Neuronal stem cell (in vitro differentiated cells): ENCODE results near the gene TMEM107.

Experiments used
- DNase-seq: peaks from one replicate; pipeline ENCODE4 v3.0.0-alpha.2; 2013; ENCODE audit warnings: low spot score
- H2AFZ ChIP-seq: one replicate; pipeline ENCODE4 v1.6.1; 2013; ENCODE audit warnings: mild to moderate bottlenecking, low read length, inconsistent platforms
- H2AK5ac ChIP-seq: 2 replicates; pipeline ENCODE4 v1.6.1; 2013; ENCODE audit warnings: low read depth, mild to moderate bottlenecking, inconsistent platforms, low read length, moderate library complexity, mixed read lengths
- H2BK120ac ChIP-seq: 2 replicates; pipeline ENCODE4 v1.6.1; 2013; ENCODE audit warnings: low read depth, mild to moderate bottlenecking, inconsistent platforms, low read length, moderate library complexity, mixed read lengths
- H2BK12ac ChIP-seq: one replicate; pipeline ENCODE4 v1.6.1; 2013; ENCODE audit warnings: low read length, inconsistent platforms
- H2BK15ac ChIP-seq: 2 replicates; pipeline ENCODE4 v1.6.1; 2013; ENCODE audit warnings: mild to moderate bottlenecking, low read length, inconsistent platforms, mixed read lengths
- H2BK5ac ChIP-seq: one replicate; pipeline ENCODE4 v1.6.1; 2013; ENCODE audit warnings: inconsistent platforms, mild to moderate bottlenecking, low read length, moderate library complexity
- H3K14ac ChIP-seq: one replicate; pipeline ENCODE4 v1.6.1; 2013; ENCODE audit warnings: low read length, inconsistent platforms
- H3K18ac ChIP-seq: 2 replicates; pipeline ENCODE4 v1.6.1; 2013; ENCODE audit warnings: low read length, inconsistent platforms
- H3K23ac ChIP-seq: 2 replicates; pipeline ENCODE4 v1.6.1; 2013; ENCODE audit warnings: low read depth, mild to moderate bottlenecking, mixed read lengths, low read length, inconsistent platforms; ENCODE audit not compliant: poor library complexity
- H3K27ac ChIP-seq: replicated peaks from 3 replicates; pipeline ENCODE4 v1.5.1; 2013; ENCODE audit warnings: low read length, inconsistent platforms
- H3K27me3 ChIP-seq, 3 experiments: 2 replicates each; pipeline ENCODE4 v1.6.1; 2013; ENCODE audit warnings: low read length in 3 of 3, mild to moderate bottlenecking in 2 of 3, inconsistent platforms in 1 of 3, low read depth in 1 of 3, mixed read lengths in 1 of 3, moderate library complexity in 1 of 3; ENCODE audit not compliant: control insufficient read depth in 3 of 3, insufficient read depth in 3 of 3
- H3K36me3 ChIP-seq, 2 donors: replicated peaks in 1 of 2; 2 replicates each; pipeline ENCODE4 v1.6.1; 2013; ENCODE audit warnings: low read length in 2 of 2; ENCODE audit not compliant: control insufficient read depth in 2 of 2, insufficient read depth in 2 of 2
- H3K4ac ChIP-seq: 2 replicates; pipeline ENCODE4 v1.6.1; 2013; ENCODE audit warnings: inconsistent platforms, mild to moderate bottlenecking, low read length, moderate library complexity
- H3K4me1 ChIP-seq, 2 donors: 1 replicate in 1 of 2; 2 replicates in 1 of 2; pipeline ENCODE4 v1.6.1; 2013; ENCODE audit warnings: low read length in 2 of 2, low read depth in 1 of 2; ENCODE audit not compliant: control insufficient read depth in 2 of 2, insufficient read depth in 1 of 2
- H3K4me2 ChIP-seq: one replicate; pipeline ENCODE4 v1.6.1; 2013; ENCODE audit warnings: mild to moderate bottlenecking, low read length, inconsistent platforms; ENCODE audit not compliant: insufficient read depth, poor library complexity, severe bottlenecking
- H3K4me3 ChIP-seq, 2 donors: 2 replicates each; pipeline ENCODE4 v1.5.1; 2013; ENCODE audit warnings: low read length in 2 of 2, mild to moderate bottlenecking in 2 of 2, inconsistent platforms in 1 of 2, moderate library complexity in 1 of 2
- H3K79me1 ChIP-seq: one replicate; pipeline ENCODE4 v1.6.1; 2013; ENCODE audit warnings: low read depth, mild to moderate bottlenecking, inconsistent platforms, low read length, moderate library complexity
- H3K9ac ChIP-seq: one replicate; pipeline ENCODE4 v1.6.1; 2013; ENCODE audit warnings: mild to moderate bottlenecking, low read depth, low read length, inconsistent platforms; ENCODE audit not compliant: poor library complexity
- H3K9me3 ChIP-seq, 2 donors: replicated peaks in 1 of 2; 2 replicates each; pipeline versions ENCODE3 to v1.6.1; 2013; ENCODE audit warnings: low read length in 2 of 2, mild to moderate bottlenecking in 2 of 2, inconsistent platforms in 1 of 2, low read depth in 1 of 2, mixed read lengths in 1 of 2, moderate library complexity in 1 of 2; ENCODE audit not compliant: control insufficient read depth in 2 of 2, insufficient read depth in 1 of 2
- H4K8ac ChIP-seq: one replicate; pipeline ENCODE4 v1.6.1; 2013; ENCODE audit warnings: low read depth, mild to moderate bottlenecking, inconsistent platforms, low read length, moderate library complexity
- H4K91ac ChIP-seq: one replicate; pipeline ENCODE4 v1.6.1; 2013; ENCODE audit warnings: low read length, low read depth, mild to moderate bottlenecking, inconsistent platforms; ENCODE audit not compliant: poor library complexity
- WGBS, 2 donors: extraction: QIAGEN DNeasy Blood & Tissue Kit; methylation state at CpG; one replicate each; pipeline ENCODE4 v1.1.7; 2013; ENCODE audit warnings: missing lambda C conversion rate in 2 of 2, mixed read lengths in 1 of 2; ENCODE audit not compliant: insufficient read length in 2 of 2, insufficient replicate concordance in 1 of 2; ENCODE audit errors: extremely low coverage in 2 of 2; 5-methylcytosine and 5-hydroxymethylcytosine counted together

The TMEM107 gene

DNA sequence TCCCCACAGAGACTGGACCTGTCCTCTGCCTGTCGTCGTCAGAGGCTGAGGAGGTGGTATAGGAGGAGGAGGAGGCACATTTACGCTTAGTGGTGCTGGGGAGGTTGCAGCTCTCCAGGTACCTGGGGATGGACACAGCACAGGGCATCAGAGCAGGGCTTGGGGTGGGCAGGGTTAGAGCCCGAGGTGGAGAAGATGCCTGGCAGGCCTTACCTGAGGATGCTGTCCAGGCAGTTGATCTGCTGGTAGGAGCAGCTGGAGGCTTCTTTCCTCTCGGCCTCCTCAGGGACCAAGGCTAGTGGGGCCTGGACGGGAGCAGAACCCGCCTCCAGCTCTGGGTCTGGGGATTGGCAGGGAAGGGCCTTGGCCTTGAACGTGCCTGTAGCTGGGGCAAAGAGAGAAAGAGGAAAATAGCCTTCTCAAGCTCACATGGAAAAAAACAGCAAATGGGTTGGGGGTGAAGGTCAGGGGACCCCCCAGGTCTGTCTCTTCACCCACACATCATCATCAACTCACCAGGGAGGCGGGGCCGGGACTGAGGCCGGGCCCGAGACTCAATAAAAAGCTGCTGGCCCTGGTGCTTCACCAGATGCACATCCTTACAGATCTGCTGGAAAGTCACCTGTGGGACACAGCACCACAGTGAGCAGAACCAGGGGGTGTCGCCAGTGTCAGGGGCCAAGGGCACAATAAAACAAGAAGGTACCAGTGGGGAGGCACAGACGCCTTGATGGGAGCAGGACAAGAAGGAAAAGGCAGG is 29.6 kb downstream of the TMEM107 start:
- no peak overlapping the region for H4K8ac ChIP-seq
- H3K27me3 ChIP-seq: no peaks in the 10 kb centered on the region
- H4K91ac ChIP-seq: no peak overlapping the region
- no peak overlapping the region for H2BK120ac ChIP-seq
- H2AFZ ChIP-seq: no peak overlapping the region
- no peak overlapping the region for H3K4ac ChIP-seq
- H3K23ac ChIP-seq: peak overlapping the region; percentile 25
- peaks cover 12% of the 10 kb centered on the region for H3K79me1 ChIP-seq
- no CpG with 5 or more reads among the region's 14 CpGs for WGBS, 2 donors
- H3K36me3 ChIP-seq: peaks cover 65 to 81% of the 10 kb centered on the region in 2 donors
- no peak overlapping the region for H3K4me3 ChIP-seq
- no peak overlapping the region for H2BK5ac ChIP-seq
- no peak overlapping the region for H3K9ac ChIP-seq
- no peak overlapping the region for H3K18ac ChIP-seq
- no peak overlapping the region for H2BK12ac ChIP-seq
- peaks cover 4% of the 10 kb centered on the region in 2 donors for H3K4me1 ChIP-seq
- H3K4me2 ChIP-seq: no peak overlapping the region
- H2AK5ac ChIP-seq: no peak overlapping the region
- no peak overlapping the region for H3K14ac ChIP-seq
- H3K9me3 ChIP-seq: no peaks in the 10 kb centered on the region
- H3K27ac ChIP-seq: no peak overlapping the region
- H2BK15ac ChIP-seq: no peak overlapping the region
- DNase-seq: no peak

DNA sequence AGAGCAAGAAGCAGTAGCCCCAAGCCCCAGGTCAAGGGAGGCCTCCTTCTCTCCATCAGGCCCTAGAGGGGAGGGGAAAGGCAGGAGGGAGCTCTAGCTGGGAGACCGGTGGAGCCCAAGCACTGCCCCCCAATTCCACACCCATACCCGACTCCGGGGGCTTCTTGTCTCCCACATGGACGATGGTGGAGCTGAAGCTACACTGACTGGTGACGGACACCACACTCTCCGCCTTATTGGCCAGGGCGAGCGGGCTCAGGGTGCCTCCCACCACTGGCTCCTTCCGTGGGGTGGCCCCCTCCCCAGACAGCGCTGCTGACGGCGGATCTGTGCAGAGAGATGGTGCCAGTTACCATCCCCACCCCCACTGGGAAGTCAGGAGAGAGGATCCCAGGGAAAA is 30.4 kb downstream of the TMEM107 start:
- no CpG with 5 or more reads among the region's 12 CpGs for WGBS, 2 donors

DNA sequence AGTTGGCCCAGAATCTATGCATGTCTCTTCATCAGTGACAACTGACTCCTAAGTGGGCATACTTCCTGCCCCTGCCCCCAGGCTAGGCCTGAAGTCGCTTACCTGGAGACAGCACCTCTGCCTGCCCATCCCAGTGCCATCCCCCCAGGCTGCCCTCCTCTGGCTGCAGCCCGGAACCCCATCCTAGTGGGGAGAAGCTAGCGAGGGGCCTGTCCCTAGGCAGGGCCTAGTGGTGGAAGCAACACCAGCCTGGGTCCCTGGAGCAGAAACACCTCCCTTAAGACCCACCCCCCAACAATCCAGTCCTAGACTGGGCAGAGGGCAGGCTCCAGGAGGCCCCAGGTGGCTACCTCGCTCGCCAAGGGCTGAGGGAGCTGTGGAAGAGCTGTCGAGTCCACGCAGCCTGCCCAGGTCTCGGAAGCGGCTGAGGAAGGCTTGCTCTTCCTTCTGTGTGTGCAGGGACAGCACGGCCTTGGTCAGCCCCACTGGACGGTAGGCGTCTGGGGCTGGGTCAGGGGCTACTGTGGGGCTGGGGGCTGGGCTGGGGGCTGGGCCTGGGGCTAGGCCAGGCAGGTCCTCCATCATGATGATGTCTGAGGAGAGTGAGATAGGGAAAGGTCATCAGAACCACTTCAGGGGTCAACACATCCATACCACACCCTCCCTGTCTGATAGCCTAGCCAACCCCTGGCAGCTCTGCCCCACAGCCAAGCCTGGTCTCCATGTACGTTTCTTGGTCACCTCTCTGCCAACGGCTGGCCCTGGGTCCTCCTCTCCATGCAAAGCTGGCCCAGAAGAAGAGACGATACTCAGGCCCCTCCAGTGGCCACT is 31.6 kb downstream of the TMEM107 start:
- no peak overlapping the region for H3K23ac ChIP-seq
- no peak overlapping the region for H3K14ac ChIP-seq
- no CpG with 5 or more reads among the region's 15 CpGs for WGBS, 2 donors
- H3K27ac ChIP-seq: no peak overlapping the region
- H3K9ac ChIP-seq: no peak overlapping the region
- no peak overlapping the region for H2BK12ac ChIP-seq
- H3K4ac ChIP-seq: no peak overlapping the region
- no peaks in the 10 kb centered on the region for H3K27me3 ChIP-seq
- no peak overlapping the region for H2AFZ ChIP-seq
- no peaks in the 10 kb centered on the region for H3K9me3 ChIP-seq
- H2AK5ac ChIP-seq: no peak overlapping the region
- H2BK15ac ChIP-seq: no peak overlapping the region
- no peak overlapping the region for H4K8ac ChIP-seq
- no peak overlapping the region for H3K4me2 ChIP-seq
- H3K79me1 ChIP-seq: peaks cover 6% of the 10 kb centered on the region
- peaks cover 0 to 2% of the 10 kb centered on the region in 2 donors for H3K4me1 ChIP-seq
- H2BK120ac ChIP-seq: no peak overlapping the region
- H2BK5ac ChIP-seq: peak overlapping the region; percentile 24
- H3K36me3 ChIP-seq: peaks cover 73 to 91% of the 10 kb centered on the region in 2 donors
- no peak for DNase-seq
- no peak overlapping the region for H3K18ac ChIP-seq
- no peak overlapping the region for H4K91ac ChIP-seq
- no peak overlapping the region for H3K4me3 ChIP-seq

More for the DNA sequence above, 30.4 kb downstream of the TMEM107 start:
- Histone ChIP-seq H2BK5ac (no peak overlapping the region), H3K23ac (no peak overlapping the region), H3K79me1 (peaks cover 11% of the 10 kb centered on the region), H2BK15ac (no peak overlapping the region), H3K14ac (no peak overlapping the region), H3K27ac (no peak overlapping the region), H4K91ac (no peak overlapping the region), H3K4ac (no peak overlapping the region), H4K8ac (no peak overlapping the region), H3K9ac (no peak overlapping the region), H3K36me3 (peaks cover 71 to 88% of the 10 kb centered on the region in 2 donors), H2AK5ac (no peak overlapping the region), H3K18ac (no peak overlapping the region), H3K4me1 (peaks cover 2 to 3% of the 10 kb centered on the region in 2 donors), H2AFZ (no peak overlapping the region), H2BK12ac (no peak overlapping the region), H2BK120ac (no peak overlapping the region), H3K4me3 (no peak overlapping the region), H3K9me3 (no peaks in the 10 kb centered on the region), H3K4me2 (no peak overlapping the region), H3K27me3 (no peaks in the 10 kb centered on the region)
- DNase-seq: no peak
